ENCODE data around the gene SRRT. TPM values are rescaled to one million over a fixed set of nuclear protein-coding genes. Genes with fewer than 3 reads are reported as not detected.
A peak's percentile ranks its signal among the peaks of the same experiment; 100 is the strongest.

The SRRT gene
- 100 to 1,000 TPM in 1 of 2 donors, 10 to 100 TPM in 1; 85.9 to 116 TPM for total RNA-seq
- long read RNA-seq, transcript SRRT-216 (20 exons, 2,955 nt) = minor isoform, 6 of 74 reads
- long read RNA-seq, transcript SRRT-215 (20 exons, 2,964 nt) = minor isoform, 13 of 74 reads
- long read RNA-seq, transcript SRRT-213 (20 exons, 2,905 nt) = major isoform, 24 of 74 reads
- long read RNA-seq, partial matches to known transcripts = 28 of 74 reads
- long read RNA-seq, other reads (novel, unspliced or antisense) = 1 of 74 reads

DNA sequence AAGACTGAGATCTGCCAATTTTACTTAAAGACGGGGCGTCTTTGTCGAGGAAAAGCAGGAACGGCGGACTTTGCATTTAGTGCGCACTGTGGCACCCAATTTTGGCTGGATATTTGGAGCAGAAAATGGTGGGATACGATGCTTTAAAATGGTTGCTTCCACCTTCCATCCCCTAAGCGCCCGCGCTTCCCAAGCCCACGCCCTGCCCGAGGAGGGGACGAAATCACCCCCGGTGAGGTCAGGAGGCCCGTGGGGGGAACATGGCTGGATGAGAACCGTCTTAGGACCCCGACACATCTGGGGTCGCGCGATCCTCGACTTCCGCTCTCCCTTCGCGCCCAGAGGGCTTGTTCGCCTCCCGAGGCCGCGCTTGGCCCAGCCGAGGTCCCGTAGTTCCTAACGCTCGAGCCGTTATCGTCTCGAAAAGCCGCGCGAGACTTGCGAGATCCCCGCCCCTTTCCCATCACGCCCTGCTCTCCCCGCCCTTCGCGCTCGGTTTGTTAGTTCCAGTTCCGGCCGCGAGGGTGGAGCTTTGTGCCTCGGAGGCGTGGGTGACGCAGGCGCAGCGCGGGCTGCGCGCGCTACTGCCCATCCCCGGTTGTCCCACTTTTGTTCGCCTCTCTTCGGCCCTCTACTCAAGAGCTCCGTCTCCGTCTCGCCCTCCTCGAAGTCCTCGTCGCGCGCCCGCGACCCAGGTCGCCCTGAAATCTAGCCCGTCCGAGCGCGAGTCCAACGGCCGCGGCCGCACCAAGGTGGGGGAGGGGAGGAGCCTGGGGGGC is at the start of gene SRRT:
SRRT (plus strand) TSS at position 527 of the 779 bp plus-strand sequence. CDS start 488 bp downstream, outside the sequence.
- DNase-seq = peak; percentile 98 to 99
- intact Hi-C loops (cut with DNase I, micrococcal nuclease) = no loop called here
- ATAC-seq = peak; percentile 95

- ATAC-seq (peak; percentile 35), DNase-seq (no peak)
- intact Hi-C loops (cut with DNase I, micrococcal nuclease) = no loop called here
Measured at GRCh38 chr7:100825215-100825671, 49.7 kb upstream of the SRRT start.

GRCh38 chr7:100825751-100826513 is 49.0 kb upstream of the SRRT start:
- intact Hi-C loops (cut with DNase I, micrococcal nuclease) = no loop called here
- DNase-seq = no peak
- ATAC-seq = peak; percentile 49

GRCh38 chr7:100826514-100827329 is 48.2 kb upstream of the SRRT start:
- ATAC-seq (peak; percentile 31), DNase-seq (peak in 1 of 2 donors; percentile 49)
- intact Hi-C loops (cut with DNase I, micrococcal nuclease) = no loop called here

DNA sequence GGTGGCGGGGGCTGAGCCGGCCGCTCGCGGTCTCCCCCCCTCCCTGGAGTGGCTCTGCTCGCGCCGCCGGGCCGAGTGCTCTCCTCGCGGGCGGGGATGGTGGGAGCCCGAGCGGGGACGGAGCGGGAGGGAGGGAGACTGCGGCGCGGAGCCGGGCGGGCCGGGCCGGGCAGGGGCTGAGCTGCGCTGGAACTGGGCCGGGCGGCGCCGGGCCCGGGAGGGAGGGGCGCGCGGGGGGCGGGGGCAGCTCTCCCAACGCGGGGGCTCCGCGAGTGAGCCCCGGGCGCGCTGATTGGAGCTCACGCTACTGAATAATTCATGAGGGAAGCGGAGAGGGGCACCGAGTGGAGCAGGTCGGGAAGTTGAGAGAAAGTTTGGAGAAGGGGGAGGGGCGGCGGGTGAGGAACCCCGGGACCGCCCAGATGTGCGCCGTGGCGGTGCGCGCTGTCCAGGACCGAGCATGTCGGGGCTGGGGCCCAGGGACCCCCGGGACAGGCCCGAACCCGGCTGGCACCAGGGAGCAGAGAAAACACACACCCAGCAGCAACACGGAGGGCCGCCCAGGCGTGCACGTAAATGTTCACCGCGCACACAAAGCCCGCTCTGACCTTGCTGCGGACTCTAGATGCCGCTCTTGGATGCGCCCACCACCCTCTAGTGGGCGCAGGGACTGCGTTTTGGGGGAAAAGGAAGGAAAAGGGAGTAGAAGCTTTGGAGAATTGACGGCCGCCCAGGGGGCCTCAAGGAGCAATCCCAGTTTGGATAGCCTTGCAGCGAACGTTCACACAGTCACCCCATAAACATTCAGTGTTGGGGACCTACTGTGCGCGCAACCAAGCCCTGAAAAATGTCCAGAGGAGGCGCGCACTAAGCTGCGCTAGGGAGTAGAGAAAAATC is 47.3 kb upstream of the SRRT start, which contains the start of gene EPHB4:
EPHB4 (minus strand) TSS at position 194 of the 897 bp plus-strand sequence. CDS start 493 bp downstream, outside the sequence.
- DNase-seq (peak; percentile 84 to 90), ATAC-seq (peak; percentile 66)
- intact Hi-C loops (cut with DNase I, micrococcal nuclease) = no loop called here

GRCh38 chr7:100829150-100829716 is 45.7 kb upstream of the SRRT start:
- ATAC-seq = no peak
- intact Hi-C loops (cut with DNase I, micrococcal nuclease) = no loop called here

DNA sequence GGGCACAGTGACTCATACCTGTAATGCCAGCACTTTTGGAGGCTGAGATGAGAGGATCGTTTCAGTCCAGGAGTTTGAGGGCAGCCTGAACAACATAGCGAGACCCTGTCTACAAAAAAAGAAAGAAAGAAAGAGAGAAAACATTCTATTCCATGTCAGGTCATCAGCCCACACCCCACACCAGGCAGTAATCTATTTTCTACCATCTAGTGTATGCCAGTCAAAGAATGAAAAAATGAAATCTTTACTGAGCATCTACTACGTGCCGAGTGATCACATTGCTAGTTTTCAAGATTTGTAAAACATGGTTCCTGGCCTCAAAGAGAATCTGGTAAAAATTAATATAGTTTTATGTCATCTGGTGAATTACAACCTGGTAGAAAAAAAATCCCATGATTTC is 44.5 kb upstream of the SRRT start:
- ATAC-seq (no peak), DNase-seq (no peak)
- intact Hi-C loops (cut with DNase I, micrococcal nuclease) = no loop called here

More at GRCh38 chr7:100829150-100829716, 45.7 kb upstream of the SRRT start:
- DNase-seq = peak in 1 of 2 donors; percentile 32

GRCh38 chr7:100832281-100832633 is 42.6 kb upstream of the SRRT start:
- DNase-seq = no peak
- no peak for ATAC-seq
- intact Hi-C loops (cut with DNase I, micrococcal nuclease) = no loop called here

DNA sequence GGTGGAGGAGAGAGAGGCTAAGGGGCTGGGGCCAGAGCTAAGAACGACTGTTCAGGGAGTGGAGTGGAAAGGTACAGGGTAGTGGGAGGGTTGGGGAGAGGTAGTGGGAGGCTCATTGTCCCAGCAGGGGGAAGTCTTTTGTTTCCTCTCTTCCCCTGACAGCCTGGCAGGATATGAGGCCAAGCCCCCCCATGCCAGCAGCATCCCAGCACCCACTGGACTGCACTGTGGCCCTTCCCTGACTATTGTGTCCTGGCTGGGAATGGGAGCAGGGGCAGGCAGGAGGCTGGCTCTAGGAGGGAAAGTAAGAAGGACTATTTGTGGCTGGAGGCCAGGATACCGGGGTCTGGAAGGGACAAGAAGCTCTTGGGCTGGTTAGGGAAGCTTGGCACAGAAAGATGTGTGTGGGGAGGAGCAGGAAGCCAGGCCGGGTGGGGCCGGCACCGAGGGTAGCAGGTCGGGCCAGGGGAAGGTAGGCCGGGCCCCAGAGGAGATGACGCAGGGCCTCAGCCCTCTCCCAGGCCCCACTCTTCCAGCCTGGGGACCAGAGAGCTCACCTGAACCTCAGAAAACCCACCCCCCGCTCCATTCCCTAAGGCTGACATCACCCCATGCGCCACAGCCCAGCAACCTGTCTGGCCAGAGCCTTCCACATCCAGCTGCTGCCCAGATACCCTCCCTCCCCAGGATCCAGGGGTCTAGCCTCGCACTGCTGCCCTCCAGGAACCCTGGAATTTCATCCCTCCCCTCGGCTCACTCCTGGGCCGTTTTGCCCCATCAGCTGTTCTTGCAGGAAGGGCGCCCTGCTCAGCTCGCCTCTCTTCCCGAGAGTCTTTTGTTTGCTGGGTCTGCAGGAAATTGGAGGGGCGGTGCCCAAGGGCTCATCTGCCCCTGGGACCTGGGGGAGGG is 38.7 kb upstream of the SRRT start:
- peak; percentile 80 for ATAC-seq
- intact Hi-C loops (cut with DNase I, micrococcal nuclease) = no loop called here
- DNase-seq = peak; percentile 75 to 82

- DNase-seq = no peak
- intact Hi-C loops (cut with DNase I, micrococcal nuclease) = no loop called here
- no peak for ATAC-seq
Measured at GRCh38 chr7:100836812-100837098, 38.1 kb upstream of the SRRT start.

GRCh38 chr7:100837099-100837836 is 37.6 kb upstream of the SRRT start:
- DNase-seq = peak; percentile 90 to 92
- peak; percentile 89 for ATAC-seq
- intact Hi-C loops (cut with DNase I, micrococcal nuclease) = no loop called here

DNA sequence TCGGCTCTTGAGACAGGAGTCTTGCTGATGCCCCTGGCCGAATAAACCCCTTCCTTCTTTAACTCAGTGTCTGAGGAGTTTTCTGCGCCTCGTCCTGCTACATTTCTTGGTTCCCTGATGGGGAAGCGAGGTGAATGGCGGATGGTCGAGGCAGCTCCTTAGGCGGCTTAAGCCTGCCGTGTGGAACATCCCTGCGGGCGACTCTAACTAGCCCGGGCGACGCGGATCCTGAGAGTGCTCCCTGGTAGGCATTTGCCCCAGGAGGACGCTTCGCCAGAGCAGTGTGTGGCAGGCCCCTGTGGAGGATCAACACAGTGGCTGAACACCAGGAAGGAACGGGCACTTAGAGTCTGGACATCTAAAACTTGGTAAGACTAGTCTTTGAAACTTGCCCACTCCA is 35.5 kb upstream of the SRRT start:
- DNase-seq (no peak), ATAC-seq (no peak)
- intact Hi-C loops (cut with DNase I, micrococcal nuclease) = no loop called here

- no peak for ATAC-seq
- intact Hi-C loops (cut with DNase I, micrococcal nuclease) = no loop called here
- DNase-seq = no peak
Measured at GRCh38 chr7:100840470-100841100, 34.3 kb upstream of the SRRT start.

- ATAC-seq (no peak), DNase-seq (no peak)
- intact Hi-C loops (cut with DNase I, micrococcal nuclease) = no loop called here
Measured at GRCh38 chr7:100847360-100847759, 27.5 kb upstream of the SRRT start.
